PC-9 (cell line): ENCODE data around the gene PGS1. TPM values are rescaled to one million over a fixed set of nuclear protein-coding genes. Genes with fewer than 3 reads are reported as not detected.

Experiments
- BruUV-seq: library from RNA; stranded (reverse); fragments of 400-500 nt; replicated peaks from 2 replicates; lab custom pipeline; 2021; lab: Mats Ljungman, UMichigan
- CTCF ChIA-PET: fragments of 300-600 bp; sonication (Branson Sonifier 250); formaldehyde crosslinking; loops from one replicate; lab custom pipeline; 2022; ENCODE audit warnings: antibody characterized with exemption; lab: Charles Lee
- POLR2A ChIA-PET: fragments of 300-600 bp; sonication (Branson Sonifier 250); formaldehyde crosslinking; loops from one replicate; lab custom pipeline; 2022; ENCODE audit warnings: antibody characterized with exemption; ENCODE audit not compliant: unreplicated experiment; lab: Charles Lee
- DNase-seq, 2 experiments: peaks; one replicate each; pipeline versions ENCODE4 v3.0.0 to v3.0.0-alpha.2; 2015 to 2022; ENCODE audit warnings: mixed read lengths in 1 of 2
- H2AFZ ChIP-seq: fragments of 200-600 bp; sonication (generic); 2 replicates; pipeline ENCODE4 v1.8.1; 2017; ENCODE audit warnings: antibody characterized with exemption
- H3F3A ChIP-seq: fragments of 200-600 bp; sonication (generic); 2 replicates; pipeline ENCODE4 v1.8.1; 2017; ENCODE audit warnings: antibody characterized with exemption, mild to moderate bottlenecking, low read depth; ENCODE audit not compliant: insufficient read depth
- H3K27ac ChIP-seq: fragments of 200-600 bp; sonication (generic); 2 replicates; pipeline ENCODE4 v1.6.1; 2016; ENCODE audit warnings: mixed run types
- H3K27me3 ChIP-seq: fragments of 200-600 bp; sonication (generic); 2 replicates; pipeline ENCODE4 v1.6.1; 2016; ENCODE audit warnings: low read depth, mixed run types; ENCODE audit not compliant: insufficient read depth
- H3K36me3 ChIP-seq: fragments of 200-600 bp; sonication (generic); 2 replicates; pipeline ENCODE4 v1.6.1; 2016; ENCODE audit warnings: low read depth, mixed run types
- H3K4me1 ChIP-seq: fragments of 200-600 bp; sonication (generic); replicated peaks from 2 replicates; pipeline ENCODE4 v1.6.1; 2016; ENCODE audit warnings: mixed run types; ENCODE audit not compliant: insufficient read depth
- H3K4me2 ChIP-seq: fragments of 200-600 bp; sonication (generic); 2 replicates; pipeline ENCODE4 v1.6.1; 2017; ENCODE audit warnings: mixed run types
- H3K4me3 ChIP-seq: fragments of 200-600 bp; sonication (generic); 2 replicates; pipeline ENCODE4 v1.6.1; 2016; ENCODE audit warnings: mixed run types
- H3K79me2 ChIP-seq: fragments of 200-600 bp; sonication (generic); 2 replicates; pipeline ENCODE4 v1.6.1; 2017; ENCODE audit warnings: low read depth, mixed run types
- H3K9me2 ChIP-seq: fragments of 200-600 bp; sonication (generic); 2 replicates; pipeline ENCODE4 v1.8.1; 2017; ENCODE audit warnings: mild to moderate bottlenecking; ENCODE audit not compliant: insufficient read depth
- H3K9me3 ChIP-seq: fragments of 200-600 bp; sonication (generic); 2 replicates; pipeline ENCODE4 v1.8.1; 2016; ENCODE audit warnings: low read depth; ENCODE audit not compliant: insufficient read depth
- H4K20me1 ChIP-seq: fragments of 200-600 bp; sonication (generic); 2 replicates; pipeline ENCODE4 v1.8.1; 2017; ENCODE audit not compliant: insufficient read depth
- EZH2 ChIP-seq: fragments of 200-600 bp; sonication (generic); IDR thresholded peaks from 2 replicates; pipeline ENCODE4 v1.8.0; 2017; ENCODE audit warnings: antibody characterized with exemption, low read depth
- intact Hi-C: fragments of 100-400 bp; cut with micrococcal nuclease; formaldehyde crosslinking; loops from one replicate; pipeline ENCODE4 v1.10.0; 2022; ENCODE audit not compliant: unreplicated experiment
- total RNA-seq: library from RNA; stranded (reverse); gene quantifications from 2 replicates; pipeline ENCODE4 v1.2.3, GENCODE V29; 2021
- TF ChIP-seq, protein P1 (sequence below): fragments of 200-600 bp; sonication (generic); conservative IDR thresholded peaks from 2 replicates; pipeline ENCODE4 v1.6.1; 2017; ENCODE audit warnings: mixed run types, antibody characterized with exemption, mild to moderate bottlenecking, moderate library complexity

The PGS1 gene
- total RNA-seq, 1 experiment from 2014 or later: 40.2 TPM

- Histone ChIP-seq H3K79me2 (0 out of 2 replicates have a peak, but pooled peaks cover 7% of the 10 kb centered on the region), H3K9me3 (no peaks in the 10 kb centered on the region), H4K20me1 (peaks cover 5% of the 10 kb centered on the region; the same call in 1 of the 2 replicates), H3F3A (no peaks in the 10 kb centered on the region), H3K4me1 (peaks cover 2% of the 10 kb centered on the region; the same call in 1 of the 2 replicates), H3K4me2 (no peak overlapping the region), H3K9me2 (no peaks in the 10 kb centered on the region), H3K27ac (no peak overlapping the region), H3K27me3 (no peaks in the 10 kb centered on the region), H3K4me3 (no peak overlapping the region), H2AFZ (no peak overlapping the region), H3K36me3 (no peaks in the 10 kb centered on the region)
- POLR2A ChIA-PET: no interaction called here
- intact Hi-C loops: no loop called here
- CTCF ChIA-PET: no interaction called here
- DNase-seq: no peak
- TF ChIP-seq EZH2: no peak
- TF ChIP-seq, protein P1, sequence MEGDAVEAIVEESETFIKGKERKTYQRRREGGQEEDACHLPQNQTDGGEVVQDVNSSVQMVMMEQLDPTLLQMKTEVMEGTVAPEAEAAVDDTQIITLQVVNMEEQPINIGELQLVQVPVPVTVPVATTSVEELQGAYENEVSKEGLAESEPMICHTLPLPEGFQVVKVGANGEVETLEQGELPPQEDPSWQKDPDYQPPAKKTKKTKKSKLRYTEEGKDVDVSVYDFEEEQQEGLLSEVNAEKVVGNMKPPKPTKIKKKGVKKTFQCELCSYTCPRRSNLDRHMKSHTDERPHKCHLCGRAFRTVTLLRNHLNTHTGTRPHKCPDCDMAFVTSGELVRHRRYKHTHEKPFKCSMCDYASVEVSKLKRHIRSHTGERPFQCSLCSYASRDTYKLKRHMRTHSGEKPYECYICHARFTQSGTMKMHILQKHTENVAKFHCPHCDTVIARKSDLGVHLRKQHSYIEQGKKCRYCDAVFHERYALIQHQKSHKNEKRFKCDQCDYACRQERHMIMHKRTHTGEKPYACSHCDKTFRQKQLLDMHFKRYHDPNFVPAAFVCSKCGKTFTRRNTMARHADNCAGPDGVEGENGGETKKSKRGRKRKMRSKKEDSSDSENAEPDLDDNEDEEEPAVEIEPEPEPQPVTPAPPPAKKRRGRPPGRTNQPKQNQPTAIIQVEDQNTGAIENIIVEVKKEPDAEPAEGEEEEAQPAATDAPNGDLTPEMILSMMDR: no peak
- no TSS peak for BruUV-seq
Observed at GRCh38 chr17:78403822-78404221, 25.4 kb downstream of the PGS1 start.

GRCh38 chr17:78406396-78406795 lies 27.9 kb downstream of the PGS1 start:
- intact Hi-C loops: no loop called here
- peaks cover 17% of the 10 kb centered on the region; the same call in 1 of the 2 replicates for H4K20me1 ChIP-seq
- no peaks in the 10 kb centered on the region for H3K36me3 ChIP-seq
- H3F3A ChIP-seq: no peaks in the 10 kb centered on the region
- no peaks in the 10 kb centered on the region for H3K9me2 ChIP-seq
- no peaks in the 10 kb centered on the region for H3K27me3 ChIP-seq
- no peak for DNase-seq
- H3K79me2 ChIP-seq: 0 out of 2 replicates have a peak, but pooled peaks cover 7% of the 10 kb centered on the region
- H3K4me2 ChIP-seq: no peak overlapping the region
- no TSS peak for BruUV-seq
- no peak overlapping the region for H3K4me3 ChIP-seq
- ChIA-PET CTCF (no interaction called here), POLR2A (no interaction called here)
- no peak overlapping the region for H3K27ac ChIP-seq
- H2AFZ ChIP-seq: no peak overlapping the region
- peaks cover 8% of the 10 kb centered on the region; the same call in 1 of the 2 replicates for H3K4me1 ChIP-seq
- no peaks in the 10 kb centered on the region for H3K9me3 ChIP-seq
- TF ChIP-seq, protein P1: no peak

- Histone ChIP-seq H3K27ac (no peak overlapping the region), H3K4me3 (no peak overlapping the region), H3K79me2 (0 out of 2 replicates have a peak, but pooled peaks cover 7% of the 10 kb centered on the region)
Observed at GRCh38 chr17:78406920-78407319, 28.5 kb downstream of the PGS1 start.

More at GRCh38 chr17:78406920-78407319, 28.5 kb downstream of the PGS1 start:
- no TSS peak for BruUV-seq
- TF ChIP-seq, protein P1: no peak
- no peak for TF ChIP-seq EZH2
- DNase-seq: no peak
- intact Hi-C loops: no loop called here
- Histone ChIP-seq H2AFZ (no peak overlapping the region), H3K9me3 (no peaks in the 10 kb centered on the region), H3K9me2 (no peaks in the 10 kb centered on the region), H3K4me1 (peaks cover 8% of the 10 kb centered on the region; the same call in 1 of the 2 replicates), H3K27me3 (no peaks in the 10 kb centered on the region), H4K20me1 (peaks cover 17% of the 10 kb centered on the region; the same call in 1 of the 2 replicates), H3K4me2 (no peak overlapping the region), H3F3A (no peaks in the 10 kb centered on the region), H3K36me3 (no peaks in the 10 kb centered on the region)
- POLR2A ChIA-PET: no interaction called here
- CTCF ChIA-PET: no interaction called here
